Germinal center (tissue), 1 donor: ENCODE measurements around the gene EIF2B4.
"Not testable (repeated sequence)": the region's sequence is repeated elsewhere in the genome, so short reads cannot be mapped to it uniquely, and the experiment has no call there.

Experiments
- DNase-seq: peaks from one replicate; pipeline ENCODE4 v3.0.0; 2012; ENCODE audit warnings: mixed read lengths, low spot score

Gene EIF2B4

DNA sequence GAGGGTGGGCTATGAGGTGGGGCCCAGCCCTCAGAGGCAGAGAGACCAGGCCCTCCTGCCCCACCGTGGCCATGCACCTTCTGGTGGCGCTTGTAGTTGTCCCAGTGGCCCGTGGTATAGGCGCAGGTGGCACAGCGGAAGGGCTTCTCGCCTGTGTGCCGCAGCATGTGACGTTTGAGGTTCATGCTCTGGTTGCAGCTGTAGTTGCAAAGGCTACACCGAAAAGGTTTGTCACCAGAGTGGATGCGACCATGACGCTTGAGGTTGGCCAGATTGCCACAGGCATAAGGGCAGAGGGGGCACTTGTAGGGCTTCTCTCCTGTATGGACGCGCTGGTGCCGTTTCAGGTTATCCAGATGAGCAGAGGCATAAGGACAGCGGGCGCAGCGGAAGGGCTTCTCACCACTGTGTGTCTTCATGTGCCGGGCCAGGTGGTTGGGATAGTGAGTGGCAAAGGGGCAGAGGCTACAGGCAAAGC is 7.5 kb upstream of the EIF2B4 start:
- DNase-seq: no peak

DNA sequence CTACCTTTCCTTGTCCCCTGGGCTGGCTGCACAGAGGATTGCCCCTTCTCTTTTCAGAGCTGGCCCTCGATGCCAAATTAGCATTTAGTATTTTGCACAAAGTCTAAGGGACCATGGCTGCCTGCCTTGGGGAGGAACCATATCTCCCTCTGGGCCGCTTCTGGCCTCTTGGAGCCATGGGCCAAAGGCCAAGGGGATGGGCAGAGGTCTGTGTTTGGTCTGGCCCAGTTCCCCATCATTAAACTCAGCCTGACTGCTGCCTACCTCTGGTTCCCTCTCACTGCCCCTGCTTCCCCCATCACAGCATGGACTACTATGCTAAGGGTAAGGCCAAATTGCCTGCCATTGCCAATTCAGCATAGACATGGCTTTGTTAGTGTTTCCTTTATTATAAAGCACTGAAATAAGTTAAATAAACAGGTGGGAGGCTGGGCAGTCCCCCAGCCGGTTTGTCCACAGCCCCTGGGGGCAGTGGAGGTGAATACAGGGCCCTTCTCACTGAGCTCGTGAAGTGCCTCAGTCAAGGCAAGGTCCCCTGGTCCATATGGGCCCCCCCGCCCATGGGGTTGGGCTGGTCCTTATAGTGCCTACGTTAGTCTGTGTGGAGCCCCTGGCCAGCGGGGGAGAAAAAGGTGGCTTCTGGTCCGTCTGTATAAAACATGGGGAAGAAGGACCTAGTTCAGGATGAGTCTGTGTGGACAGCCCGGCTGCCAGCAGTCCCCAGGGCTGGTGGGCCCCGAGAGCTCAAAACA is 6.9 kb upstream of the EIF2B4 start:
- DNase-seq: no peak

DNA sequence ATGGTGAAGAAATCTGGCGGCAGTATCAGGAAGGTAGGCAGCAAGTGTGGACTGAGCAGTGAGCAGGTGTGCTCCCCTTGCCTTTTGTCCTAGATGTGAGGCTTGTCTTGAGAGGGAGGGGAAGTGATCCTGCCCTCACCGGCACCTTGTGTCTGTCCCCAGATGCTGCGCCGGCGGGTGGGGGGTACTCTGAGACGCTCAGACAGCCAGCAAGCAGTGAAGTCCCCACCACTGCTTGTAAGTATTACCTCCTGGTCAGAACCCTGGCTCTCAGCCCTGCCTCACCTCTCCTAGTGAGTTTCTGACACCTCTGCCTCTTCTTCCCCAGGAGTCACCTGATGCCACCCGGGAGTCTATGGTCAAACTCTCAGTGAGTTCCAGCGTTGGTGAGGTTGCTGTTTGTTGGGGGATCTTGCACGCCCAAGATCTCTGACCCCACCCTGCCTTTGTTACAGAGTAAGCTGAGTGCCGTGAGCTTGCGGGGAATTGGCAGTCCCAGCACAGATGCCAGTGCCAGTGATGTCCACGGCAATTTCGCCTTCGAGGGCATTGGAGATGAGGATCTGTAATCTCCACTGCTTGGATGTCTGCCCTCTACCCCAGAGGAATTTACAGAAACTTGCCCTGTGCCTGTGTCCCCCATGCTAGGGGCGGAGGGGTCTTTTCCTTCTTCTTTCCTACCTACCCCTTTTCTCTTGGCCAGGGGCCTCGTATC is 6.2 kb upstream of the EIF2B4 start:
- no peak for DNase-seq

DNA sequence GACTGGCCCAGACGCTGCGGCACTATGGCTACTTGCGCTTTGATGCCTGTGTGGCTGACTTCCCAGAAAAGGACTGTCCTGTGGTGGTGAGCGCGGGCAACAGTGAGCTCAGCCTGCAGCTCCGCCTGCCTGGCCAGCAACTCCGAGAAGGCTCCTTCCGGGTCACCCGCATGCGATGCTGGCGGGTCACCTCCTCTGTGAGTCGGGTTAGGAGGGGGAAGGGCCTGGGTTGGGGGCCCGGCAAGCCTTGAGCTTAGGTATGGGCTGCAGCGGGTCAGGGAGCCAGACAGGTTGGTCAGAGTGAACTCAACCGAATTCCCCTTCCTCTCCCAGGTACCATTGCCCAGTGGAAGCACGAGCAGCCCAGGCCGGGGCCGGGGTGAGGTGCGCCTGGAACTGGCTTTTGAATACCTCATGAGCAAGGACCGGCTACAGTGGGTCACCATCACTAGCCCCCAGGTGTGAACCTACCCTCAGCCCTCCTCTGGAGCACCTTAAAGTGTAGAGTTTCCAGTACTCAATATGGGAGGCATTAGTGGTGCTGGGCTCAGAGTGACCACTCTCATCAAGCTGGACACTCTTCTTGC is 5.5 kb upstream of the EIF2B4 start:
- no peak for DNase-seq

DNA sequence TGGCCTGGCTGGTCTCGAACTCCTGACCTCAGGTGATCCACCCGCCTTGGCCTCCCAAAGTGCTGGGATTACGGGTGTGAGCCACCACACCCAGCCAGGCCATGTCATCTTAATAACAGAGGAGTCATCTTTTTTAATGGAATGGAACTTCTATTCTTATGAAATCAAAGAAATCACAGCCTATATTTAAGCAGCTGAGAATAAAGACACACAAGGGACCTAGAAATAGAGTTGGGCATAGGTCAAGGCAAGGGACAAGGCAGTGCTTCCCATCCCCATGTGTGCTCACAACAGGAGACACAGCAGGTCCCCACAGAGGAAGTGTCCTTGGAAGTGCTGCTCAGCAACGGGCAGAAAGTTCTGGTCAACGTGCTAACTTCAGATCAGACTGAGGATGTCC is 3.4 kb upstream of the EIF2B4 start:
- no peak for DNase-seq

DNA sequence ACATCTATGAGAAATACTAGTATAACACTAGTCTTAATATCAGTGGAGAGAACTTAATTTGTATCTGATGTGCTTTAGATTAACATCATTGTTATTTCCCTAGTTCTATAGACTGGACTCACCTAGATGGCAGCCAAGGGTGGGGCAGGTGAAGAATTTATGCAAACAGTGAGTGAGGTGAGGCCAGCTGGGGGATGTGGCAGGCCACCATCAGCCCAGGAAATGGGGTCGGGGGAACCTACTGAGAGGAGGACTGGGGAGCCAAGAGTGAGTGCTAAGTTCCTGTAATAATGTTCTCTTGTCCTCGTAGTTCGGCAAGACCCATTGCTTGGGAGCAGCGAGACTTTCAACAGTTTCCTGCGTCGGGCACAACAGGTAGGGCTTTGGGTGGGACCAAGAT is 2.8 kb upstream of the EIF2B4 start:
- no peak for DNase-seq

DNA sequence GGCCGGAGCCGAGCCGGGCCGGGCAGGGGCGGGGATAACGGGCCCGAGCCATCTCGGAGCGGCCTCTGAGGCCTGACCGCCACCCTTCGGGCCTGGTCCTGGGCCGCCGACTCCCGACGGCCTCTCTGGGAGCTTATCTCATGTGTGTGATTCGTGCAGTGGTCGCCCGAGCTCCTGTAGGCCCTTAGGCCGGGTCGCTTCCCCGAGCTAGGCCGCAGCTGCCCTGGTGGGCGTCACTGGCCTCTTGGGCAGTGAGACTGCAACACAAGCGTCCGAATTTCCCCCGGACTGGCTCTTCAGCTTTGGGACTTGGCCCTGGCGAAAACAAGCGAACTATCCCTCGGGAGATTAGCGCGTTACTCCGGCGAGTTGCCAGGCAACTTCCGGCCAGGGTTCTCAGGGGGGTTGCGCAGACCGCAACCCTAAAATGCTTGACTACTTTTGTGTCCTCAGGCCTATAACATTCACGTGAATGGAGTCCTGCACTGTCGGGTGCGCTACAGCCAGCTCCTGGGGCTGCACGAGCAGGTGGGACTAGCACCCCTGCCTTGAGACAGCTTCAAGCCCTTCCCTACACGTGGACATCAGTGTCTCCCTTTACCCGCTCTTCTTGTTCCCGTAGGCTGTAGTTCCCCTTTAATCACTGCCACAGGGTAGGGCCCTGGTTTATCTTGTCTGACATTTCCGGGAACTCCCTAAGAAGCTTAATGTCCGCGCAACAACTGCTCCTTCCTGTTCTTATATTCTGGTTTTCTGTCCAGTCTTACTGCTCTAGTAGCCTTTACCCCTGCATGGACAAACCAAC is 880 bp upstream of the EIF2B4 start:
- peak; percentile 50 for DNase-seq

DNA sequence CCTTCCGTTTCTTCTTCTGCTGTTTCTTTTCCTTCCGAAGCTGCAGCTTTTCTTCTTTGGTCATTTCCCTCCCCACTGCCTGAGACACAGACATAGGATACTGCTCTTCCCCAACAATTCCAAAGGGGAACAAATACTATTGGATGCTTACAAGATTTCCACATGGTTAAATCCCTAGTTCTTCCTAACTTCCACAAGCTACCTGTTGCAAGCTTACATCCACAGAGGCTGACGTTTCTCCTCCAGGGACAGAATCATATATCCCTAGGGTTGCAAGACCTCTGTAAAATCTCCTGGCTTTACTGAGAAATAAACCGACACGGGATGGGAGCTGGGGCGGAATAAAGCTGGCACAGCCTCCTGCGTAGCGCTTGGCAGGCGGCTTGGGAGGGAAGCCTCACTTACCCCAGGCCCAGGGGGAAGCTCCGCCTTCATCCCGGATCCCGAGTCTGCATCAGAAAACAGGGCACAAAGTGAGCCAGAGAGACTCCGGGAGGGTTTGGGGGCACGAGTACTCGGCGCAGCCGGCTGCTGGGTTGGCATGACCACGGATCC is 590 bp downstream of the EIF2B4 start:
- DNase-seq: peak; percentile 61

DNA sequence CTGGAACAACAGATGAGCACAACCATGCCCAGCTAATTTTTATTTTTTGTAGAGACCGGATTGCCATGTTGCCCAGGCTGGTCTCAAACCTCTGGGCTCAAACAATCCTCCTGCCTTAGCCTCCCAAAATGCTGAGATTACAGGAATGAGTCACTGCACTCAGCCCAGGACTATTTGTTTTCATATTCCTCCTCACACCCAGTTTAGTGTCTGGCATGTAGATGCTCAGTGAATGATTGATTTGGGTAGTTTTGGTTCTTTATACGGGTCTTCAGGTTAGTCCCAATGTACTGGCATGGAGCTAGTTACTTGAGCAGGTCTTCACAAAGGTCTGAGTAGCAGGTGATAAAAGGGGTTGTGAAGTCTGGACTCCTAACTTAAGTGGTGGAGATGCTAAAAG is 6.2 kb downstream of the EIF2B4 start:
- DNase-seq: no peak

DNA sequence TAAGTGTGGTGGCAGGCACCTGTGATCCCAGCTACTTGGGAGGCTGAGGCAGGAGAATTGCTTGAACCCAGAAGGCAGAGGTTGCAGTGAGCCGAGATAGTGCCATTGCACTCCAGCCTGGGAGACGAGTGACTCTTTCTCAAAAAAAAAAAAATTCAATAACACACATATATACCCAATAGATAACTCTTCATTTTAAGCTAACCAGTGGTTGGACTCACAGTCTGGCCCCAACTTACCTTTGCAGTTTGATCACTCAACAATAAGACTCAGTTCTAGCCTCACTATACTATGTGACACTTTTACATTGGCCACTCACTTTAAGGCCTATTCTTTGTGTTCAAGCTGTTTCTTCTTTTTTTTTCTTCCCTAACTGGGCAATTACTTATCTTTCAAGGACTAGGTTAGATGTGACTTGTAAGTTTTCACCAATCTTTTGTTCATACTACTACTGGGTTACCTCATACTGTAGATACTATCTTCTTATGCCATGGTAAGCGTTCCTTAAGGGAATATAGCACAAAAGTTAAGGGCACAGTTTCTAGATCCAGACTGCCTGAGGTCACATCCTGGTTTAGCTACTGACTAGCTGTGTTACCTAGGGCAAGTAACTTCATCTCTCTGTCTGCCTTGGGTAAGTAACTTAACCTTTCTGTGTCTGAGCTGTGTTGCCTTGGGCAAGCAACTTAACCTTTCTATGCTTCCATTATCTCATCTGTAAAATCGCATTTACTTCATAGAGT is 7.3 kb downstream of the EIF2B4 start:
- no peak for DNase-seq

DNA sequence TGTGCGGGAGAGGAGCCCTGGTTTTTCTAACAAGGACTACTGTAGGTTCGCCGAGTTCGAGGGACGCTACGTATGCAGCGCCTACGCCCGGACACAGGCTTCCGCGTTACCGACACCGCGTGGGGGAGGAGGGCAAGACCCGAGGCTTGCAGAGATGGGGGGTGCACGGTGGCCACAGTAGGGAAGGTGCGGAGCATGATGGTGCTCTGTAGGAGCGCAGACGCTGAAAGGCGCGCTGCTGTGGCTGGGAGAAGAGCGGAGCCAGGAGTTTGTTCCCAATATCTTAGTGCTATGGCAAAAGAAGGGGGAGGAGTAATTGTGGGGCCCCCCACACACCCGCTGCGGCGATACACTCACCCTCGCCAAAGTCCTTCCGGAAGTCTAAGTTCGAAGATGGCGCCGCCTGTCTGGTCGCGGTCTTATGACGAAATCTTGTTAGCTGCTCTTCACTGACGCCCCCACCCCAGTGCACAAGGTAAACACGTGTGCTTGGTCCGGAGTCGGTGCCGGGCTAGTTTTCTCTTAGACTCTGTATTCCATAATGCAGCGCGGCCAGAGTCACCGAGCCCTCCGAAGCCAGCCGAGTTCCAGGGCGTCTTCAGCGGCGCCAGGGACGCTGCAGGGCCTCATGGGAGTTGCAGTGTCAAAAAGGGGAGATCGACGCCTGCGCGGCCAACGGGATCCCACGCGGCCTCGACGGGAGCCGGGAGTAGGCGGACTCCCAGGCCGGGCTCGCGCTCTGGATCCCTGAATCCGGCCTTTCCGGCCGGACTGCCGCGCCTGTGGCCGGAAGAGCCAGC is 13.6 kb downstream of the EIF2B4 start, which contains the start of gene GTF3C2:
Gene GTF3C2, minus strand, starts transcription at position 383 of the 800 bp plus-strand sequence. CDS start 13,210 bp downstream, outside the sequence.
- DNase-seq: peak; percentile 91

DNA sequence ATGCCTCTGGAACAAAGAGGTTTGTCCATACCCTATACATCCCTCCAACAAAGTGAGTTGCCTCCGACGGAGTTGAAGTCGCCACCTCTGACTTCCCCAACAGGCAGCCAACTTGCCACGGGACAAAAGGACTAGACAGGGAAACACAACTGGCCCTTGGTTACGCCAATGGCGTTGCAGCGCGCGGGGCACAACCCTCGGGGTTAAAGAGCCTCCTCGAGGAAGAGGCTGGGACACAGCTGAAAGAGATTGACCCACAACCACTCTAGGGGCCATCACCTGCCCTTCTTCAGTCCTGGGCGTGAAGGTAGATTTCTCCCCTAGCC is 14.1 kb downstream of the EIF2B4 start:
- no peak for DNase-seq

DNA sequence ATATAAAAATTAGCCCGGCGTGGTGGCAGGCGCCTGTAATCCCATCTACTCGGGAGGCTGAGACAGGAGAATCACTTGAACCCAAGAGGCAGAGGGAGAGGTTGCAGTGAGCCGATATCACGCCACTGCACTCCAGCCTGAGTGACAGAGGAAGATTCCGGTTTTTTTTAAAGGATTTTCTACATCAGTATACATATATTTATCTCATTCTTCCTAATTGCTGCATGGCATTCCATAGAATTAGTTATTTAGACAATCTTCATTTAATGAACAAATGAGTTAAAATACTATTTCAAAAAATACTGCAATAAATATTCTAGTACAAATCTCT is 15.6 kb downstream of the EIF2B4 start:
- DNase-seq: no peak

DNA sequence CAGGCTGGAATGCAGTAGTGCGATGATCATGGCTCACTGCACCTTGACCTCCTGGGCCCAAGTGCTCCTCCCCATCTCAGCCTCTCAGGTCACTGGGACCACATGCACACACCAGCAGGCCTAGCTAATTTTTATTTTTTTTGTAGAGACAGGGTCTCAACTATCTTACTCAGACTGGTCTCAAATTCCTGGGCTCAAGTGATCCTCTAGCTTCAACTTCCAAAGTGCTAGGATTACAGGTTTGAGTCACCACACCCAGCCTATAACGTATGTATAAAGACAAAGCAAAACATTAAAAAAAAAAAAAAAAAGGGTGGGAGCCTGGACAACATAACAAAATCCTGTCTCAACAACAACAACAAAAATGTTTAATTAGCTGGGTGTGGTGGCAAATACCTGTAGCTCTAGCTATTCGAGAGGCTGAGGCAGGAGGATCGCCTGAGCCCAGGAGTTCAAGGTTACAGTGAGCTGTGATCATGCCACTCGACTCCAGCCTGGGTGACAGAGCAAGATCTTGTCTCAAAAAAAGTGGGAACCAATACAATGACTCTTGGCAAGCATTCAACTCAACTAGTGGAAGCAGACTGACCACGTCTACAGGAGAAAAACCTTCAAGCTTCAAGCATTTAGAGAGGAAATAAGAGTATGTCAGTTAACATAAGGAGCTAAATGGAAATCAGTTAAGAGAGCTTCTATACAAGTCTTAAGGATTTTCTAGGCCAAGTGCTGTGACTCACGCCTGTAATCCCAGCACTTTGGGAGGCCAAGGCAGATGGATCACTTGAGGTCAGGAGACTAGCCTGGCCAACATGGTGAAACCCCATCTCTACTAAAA is 16.2 kb downstream of the EIF2B4 start:
- no peak for DNase-seq

DNA sequence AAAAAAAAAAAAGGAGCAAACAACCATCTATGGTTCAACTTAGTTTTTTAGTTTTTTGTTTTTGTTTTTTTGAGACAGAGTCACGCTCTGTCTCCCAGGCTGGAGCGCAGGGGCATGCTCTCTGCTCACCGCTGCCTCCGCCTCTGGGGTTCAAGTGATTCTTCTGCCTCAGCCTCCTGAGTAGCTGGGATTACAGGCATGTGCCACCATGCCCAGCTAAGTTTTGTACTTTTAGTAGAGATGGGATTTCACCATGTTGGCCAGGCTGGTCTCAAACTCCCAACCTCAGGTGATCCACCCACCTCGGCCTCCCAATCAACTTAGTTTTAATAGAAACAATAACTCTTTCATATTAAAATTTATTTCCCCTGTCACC is 16.8 kb downstream of the EIF2B4 start:
- DNase-seq: not testable (repeated sequence)

DNA sequence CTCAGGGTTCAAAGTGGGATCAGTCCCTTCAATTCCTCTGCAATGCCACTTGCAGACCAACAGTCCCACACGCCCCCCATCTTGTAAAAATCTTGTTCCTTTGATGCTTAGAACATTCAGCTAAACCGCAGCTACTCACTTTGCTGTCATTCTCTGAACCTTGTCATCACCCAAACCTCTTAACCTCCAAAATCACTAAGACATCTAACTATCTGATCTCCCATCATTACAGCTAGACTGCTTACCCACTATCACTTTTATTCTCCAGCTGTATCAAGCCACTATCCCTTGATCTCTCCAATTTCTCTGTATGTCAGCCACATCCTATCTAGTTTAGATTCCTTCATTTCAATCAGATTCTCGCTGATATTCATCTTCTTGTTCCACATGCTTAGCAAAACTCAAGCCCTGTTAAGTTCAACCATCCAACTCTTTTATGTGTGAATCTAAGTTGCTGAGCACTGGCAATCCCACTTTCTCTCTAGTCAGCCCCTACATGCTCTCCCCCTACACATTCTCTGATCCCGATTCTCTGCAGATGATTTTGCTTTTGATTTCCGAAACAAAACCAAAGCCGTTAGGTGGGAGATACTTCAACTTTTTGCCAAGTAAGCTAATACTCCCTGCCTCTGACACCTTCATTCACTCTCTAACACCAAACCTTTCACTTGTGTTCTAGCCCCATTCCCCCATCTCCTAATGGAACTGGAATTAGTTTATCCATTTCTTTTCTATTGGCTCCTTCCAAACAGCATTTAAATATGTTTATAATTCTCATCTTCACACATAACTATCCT is 18.1 kb downstream of the EIF2B4 start:
- no peak for DNase-seq

DNA sequence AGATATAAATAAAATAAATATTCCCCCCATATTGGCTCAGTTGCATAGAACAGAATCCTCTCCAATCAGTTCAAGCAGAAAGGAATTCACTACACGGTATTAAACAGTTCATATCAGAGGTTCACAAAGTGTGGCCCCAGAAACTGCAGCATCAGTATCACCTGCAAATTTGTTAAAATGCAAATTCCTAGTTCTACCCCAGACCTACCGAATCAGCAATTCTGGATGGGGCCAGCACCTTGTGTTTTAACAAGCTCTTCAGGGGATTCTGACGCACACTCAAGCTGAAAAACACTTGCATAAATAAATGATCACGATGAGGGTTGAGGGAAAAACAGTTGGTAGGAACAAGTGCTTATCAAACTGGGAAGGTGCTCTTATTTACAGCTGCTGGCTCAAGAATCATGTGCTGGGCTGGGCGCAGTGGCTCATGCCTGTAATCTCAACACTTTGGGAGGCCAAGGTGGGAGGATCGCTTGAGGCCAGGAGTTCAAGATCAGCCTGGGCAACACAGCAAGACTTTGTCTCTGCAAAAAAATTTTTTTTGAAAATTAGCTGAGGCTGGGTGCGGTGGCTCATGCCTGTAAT is 19.9 kb downstream of the EIF2B4 start:
- peak; percentile 14 for DNase-seq

DNA sequence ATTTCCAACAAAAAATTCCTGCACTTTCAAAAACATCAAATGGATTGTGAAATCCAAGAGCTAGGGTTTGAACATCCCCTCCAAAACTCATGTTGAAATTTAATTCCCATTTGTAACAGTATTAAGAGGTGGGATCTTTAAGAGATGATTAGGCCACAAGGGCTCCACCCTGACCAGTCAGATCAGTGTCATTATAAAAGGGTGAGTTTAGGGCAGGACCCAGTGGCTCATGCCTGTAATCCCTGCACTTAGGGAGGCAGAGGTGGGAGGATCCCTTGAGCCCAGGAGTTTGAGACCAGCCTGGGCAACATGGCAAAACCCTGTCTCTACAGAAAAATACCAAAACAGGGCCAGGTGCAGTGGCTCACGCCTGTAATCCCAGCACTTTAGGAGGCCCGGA is 22.5 kb downstream of the EIF2B4 start:
- DNase-seq: no peak

DNA sequence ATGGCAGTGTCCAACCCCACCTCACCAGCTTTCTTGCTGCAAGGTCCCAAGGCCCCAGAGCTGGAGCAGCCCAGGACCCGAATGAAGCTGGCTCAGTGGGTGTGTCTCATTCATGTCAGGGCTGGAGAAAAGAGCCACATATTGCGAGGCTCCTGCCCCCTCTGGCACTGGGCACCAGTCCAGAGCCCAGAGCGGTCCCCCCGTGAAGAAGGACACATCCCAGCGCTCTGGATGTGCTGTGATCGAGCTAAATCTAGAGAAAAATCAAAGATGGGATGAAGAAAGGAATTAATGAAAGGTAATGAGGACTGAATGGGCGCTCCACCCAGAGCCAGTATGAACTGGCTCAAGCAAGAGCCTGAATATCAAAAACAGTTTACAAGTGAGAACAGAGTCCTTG is 34.0 kb downstream of the EIF2B4 start:
- DNase-seq: no peak
